BJ (cell line): ENCODE measurements around the gene OGFOD3. TPM values are rescaled to one million over a fixed set of nuclear protein-coding genes. Genes with fewer than 3 reads are reported as not detected.

Source experiments
- CTCF ChIA-PET: fragments of 350-600 bp; formaldehyde crosslinking; extraction: SDS; loops from one replicate; lab custom pipeline; 2021; ENCODE audit warnings: antibody characterized with exemption, inconsistent platforms; lab: Yijun Ruan, JAX
- POLR2A ChIA-PET: fragments of 300-600 bp; sonication (Branson Sonifier 250); formaldehyde crosslinking; extraction: SDS; loops from one replicate; lab custom pipeline; 2021; ENCODE audit warnings: antibody characterized with exemption; lab: Charles Lee
- DNase-seq: peaks from one replicate; pipeline ENCODE4 v3.0.0-alpha.2; 2011; ENCODE audit warnings: low read depth
- H3K27me3 ChIP-seq: 2 replicates; pipeline ENCODE4 v1.6.0; 2011; ENCODE audit warnings: low read length; ENCODE audit not compliant: control insufficient read depth, insufficient read depth
- H3K36me3 ChIP-seq: 2 replicates; pipeline ENCODE4 v1.5.1; 2011; ENCODE audit warnings: low read length; ENCODE audit not compliant: control insufficient read depth, insufficient read depth
- H3K4me3 ChIP-seq: 2 replicates; pipeline ENCODE4 v1.5.1; 2011; ENCODE audit warnings: low read depth, mild to moderate bottlenecking, control low read depth, low read length
- CTCF ChIP-seq: IDR thresholded peaks from 2 replicates; pipeline ENCODE4 v1.5.1; 2011; ENCODE audit warnings: low read depth, mild to moderate bottlenecking, control low read depth, inconsistent platforms, low read length, moderate library complexity; ENCODE audit not compliant: insufficient read depth
- polyA plus RNA-seq: library from polyadenylated mRNA; depleted of rRNA; stranded (reverse); fragments of >200 nt; gene quantifications from 2 replicates; pipeline ENCODE4 v1.2.3, GENCODE V29; 2011

Gene OGFOD3
- polyA plus RNA-seq, 1 experiment = 37.9 TPM

- TF ChIP-seq CTCF = no peak
- ChIA-PET POLR2A (no interaction called here), CTCF (interaction anchor here (1.4 to 1.6 kb wide), 2 partner anchors 11 to 85 kb away, joined by 4 to 7 read pairs; no protein-coding TSS in a partner anchor)
- DNase-seq = no peak
- peaks cover 4% of the 10 kb centered on the region for H3K36me3 ChIP-seq
- H3K27me3 ChIP-seq = no peaks in the 10 kb centered on the region
- H3K4me3 ChIP-seq = no peak overlapping the region
Observed at GRCh38 chr17:82435601-82436583, 17.5 kb upstream of the OGFOD3 start.

- no peak for DNase-seq
- TF ChIP-seq CTCF = no peak
- H3K36me3 ChIP-seq = peaks cover 4% of the 10 kb centered on the region
- no peaks in the 10 kb centered on the region for H3K27me3 ChIP-seq
- ChIA-PET CTCF (interaction anchor here (1.4 to 1.6 kb wide), 2 partner anchors 10 to 84 kb away, joined by 4 to 7 read pairs; no protein-coding TSS in a partner anchor), POLR2A (interaction anchor here (0.7 kb wide), 1 partner anchor 59 kb away, joined by 3 read pairs; no protein-coding TSS in a partner anchor)
- no peak overlapping the region for H3K4me3 ChIP-seq
Observed at GRCh38 chr17:82435103-82435502, 16.7 kb upstream of the OGFOD3 start.

GRCh38 chr17:82434216-82434565 is 15.8 kb upstream of the OGFOD3 start:
- Histone ChIP-seq H3K4me3 (no peak overlapping the region), H3K27me3 (no peaks in the 10 kb centered on the region), H3K36me3 (peaks cover 3% of the 10 kb centered on the region)
- no peak for DNase-seq
- no peak for TF ChIP-seq CTCF
- ChIA-PET CTCF (interaction anchor here (0.7 kb wide), 1 partner anchor 78 kb away, joined by 4 read pairs; no protein-coding TSS in a partner anchor), POLR2A (no interaction called here)

- TF ChIP-seq CTCF = no peak
- no peaks in the 10 kb centered on the region for H3K27me3 ChIP-seq
- no peak for DNase-seq
- H3K36me3 ChIP-seq = peaks cover 3% of the 10 kb centered on the region
- CTCF ChIA-PET = interaction anchor here (0.6 kb wide), 1 partner anchor 21 kb away, joined by 3 read pairs; no protein-coding TSS in a partner anchor
- POLR2A ChIA-PET = no interaction called here
- H3K4me3 ChIP-seq = no peak overlapping the region
Observed at GRCh38 chr17:82433560-82434215, 15.3 kb upstream of the OGFOD3 start.

- ChIA-PET POLR2A (interaction anchor here (0.6 kb wide), 1 partner anchor 10 kb away, joined by 4 read pairs; no protein-coding TSS in a partner anchor), CTCF (interaction anchor here (0.9 kb wide), 1 partner anchor 16 kb away, joined by 3 read pairs; no protein-coding TSS in a partner anchor)
- Histone ChIP-seq H3K27me3 (no peaks in the 10 kb centered on the region), H3K4me3 (no peak overlapping the region), H3K36me3 (no peaks in the 10 kb centered on the region; the same call in none of the 2 replicates)
- no peak for TF ChIP-seq CTCF
- DNase-seq = no peak
Observed at GRCh38 chr17:82432017-82432416, 13.6 kb upstream of the OGFOD3 start.
